Raji (cell line): Measurements from ENCODE around the gene ACO2.

Experiments
- POLR2A ChIP-seq: IDR thresholded peaks from 2 replicates; pipeline ENCODE4 v1.6.1; 2011; ENCODE audit warnings: low read depth, low read length, control low read depth; ENCODE audit not compliant: insufficient read depth

ACO2 gene

DNA sequence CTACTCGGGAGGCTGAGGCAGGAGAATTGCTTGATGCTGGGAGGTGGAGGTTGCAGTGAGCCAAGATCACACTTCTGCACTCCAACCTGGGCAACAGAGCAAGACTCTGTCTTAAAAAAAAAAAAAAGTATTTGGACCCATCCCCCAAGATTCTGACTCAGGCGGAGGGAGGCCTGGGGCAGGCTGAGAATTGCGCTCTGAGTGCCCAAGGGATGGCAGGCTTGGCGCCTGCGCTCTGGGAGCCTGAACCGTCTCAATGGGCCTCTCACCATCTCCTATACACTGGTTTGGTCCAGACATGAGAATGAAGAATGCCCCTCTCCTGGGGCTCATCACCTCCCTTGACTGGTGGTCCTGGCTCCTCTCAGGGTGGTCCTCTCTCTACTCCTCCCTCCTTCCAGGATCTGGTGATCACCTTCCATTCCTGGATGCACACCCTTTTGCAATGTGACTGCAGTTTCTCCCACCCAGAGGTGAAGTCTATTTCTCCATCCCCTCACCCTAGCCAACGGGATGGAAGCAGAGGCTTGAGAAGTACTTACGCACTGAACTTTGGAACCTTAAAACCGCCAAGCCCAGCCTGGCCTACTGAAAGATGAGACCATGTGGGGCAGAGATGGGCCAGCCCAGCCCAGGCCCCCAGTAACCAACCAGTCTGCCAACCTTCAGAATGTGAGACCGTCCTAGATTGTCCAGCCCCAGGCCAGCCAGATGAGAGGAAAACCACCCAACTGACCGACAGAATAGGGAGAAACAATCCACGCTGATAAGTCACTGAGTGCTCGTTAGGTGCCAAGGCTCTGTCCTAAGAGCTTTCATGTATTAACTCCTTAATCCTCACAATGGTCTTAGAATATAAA lies 70.5 kb downstream of the ACO2 start:
- no peak for TF ChIP-seq POLR2A

DNA sequence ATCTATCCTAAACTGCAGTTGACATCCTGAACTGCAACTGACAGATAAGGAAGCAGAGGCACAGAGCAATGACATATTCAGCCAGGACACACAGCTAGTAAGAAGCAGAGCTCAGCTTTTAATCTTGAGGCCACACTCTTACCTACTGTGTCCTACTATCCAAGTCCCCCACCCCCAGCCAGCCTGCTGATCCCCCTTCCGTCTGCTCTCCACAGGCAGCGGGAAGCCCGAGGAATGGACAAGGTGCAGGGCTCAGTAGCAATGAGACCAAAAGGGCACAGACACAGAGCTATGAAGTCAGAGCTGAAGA lies 71.0 kb downstream of the ACO2 start:
- no peak for TF ChIP-seq POLR2A

GRCh38 chr22:41540365-41540764 lies 71.4 kb downstream of the ACO2 start:
- TF ChIP-seq POLR2A = no peak

DNA sequence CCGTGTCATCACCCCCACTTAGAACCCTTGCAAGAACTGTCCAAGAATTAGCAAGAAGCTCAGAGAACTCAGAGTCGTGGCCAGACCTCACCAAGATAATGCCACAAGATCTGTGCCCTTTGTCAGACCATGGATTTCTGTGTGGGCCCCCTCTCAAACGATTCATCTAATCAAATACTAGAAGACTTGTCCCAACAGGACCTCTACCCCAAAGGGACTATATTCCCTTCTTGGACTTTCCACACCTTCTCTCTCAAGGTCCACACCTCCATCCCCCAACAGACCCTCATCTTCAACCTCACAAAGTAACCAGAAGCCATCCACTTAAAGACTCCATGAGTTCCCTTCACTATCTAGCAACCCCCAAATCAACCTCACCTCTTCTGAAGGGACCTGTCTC lies 72.6 kb downstream of the ACO2 start:
- no peak for TF ChIP-seq POLR2A

DNA sequence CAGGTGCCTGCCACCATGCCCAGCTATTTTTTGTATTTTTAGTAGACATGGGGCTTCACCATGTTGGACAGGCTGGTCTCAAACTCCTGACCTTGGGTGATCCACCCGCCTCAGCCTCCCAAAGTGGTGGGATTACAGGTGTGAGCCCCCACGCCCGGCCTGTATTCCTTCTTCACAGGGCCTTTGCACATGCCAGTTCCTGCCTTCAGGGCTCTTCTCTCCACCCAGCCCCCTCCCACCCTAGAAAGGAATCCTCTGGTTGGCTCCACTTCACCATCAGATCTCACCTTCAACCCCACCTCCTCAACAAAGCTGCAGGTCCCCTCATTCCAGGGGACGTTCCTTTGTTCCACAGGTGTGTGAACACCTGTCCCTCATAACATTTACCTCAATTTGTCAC lies 73.3 kb downstream of the ACO2 start:
- no peak for TF ChIP-seq POLR2A

- TF ChIP-seq POLR2A = peak; percentile 80
These were observed 75.1 kb downstream of the ACO2 start, which contains the start of gene POLR3H for GRCh38 chr22:41543854-41544670. TSS of gene POLR3H (minus strand) at chr22:41544470. CDS start at chr22:41544101, 369 bp downstream.

DNA sequence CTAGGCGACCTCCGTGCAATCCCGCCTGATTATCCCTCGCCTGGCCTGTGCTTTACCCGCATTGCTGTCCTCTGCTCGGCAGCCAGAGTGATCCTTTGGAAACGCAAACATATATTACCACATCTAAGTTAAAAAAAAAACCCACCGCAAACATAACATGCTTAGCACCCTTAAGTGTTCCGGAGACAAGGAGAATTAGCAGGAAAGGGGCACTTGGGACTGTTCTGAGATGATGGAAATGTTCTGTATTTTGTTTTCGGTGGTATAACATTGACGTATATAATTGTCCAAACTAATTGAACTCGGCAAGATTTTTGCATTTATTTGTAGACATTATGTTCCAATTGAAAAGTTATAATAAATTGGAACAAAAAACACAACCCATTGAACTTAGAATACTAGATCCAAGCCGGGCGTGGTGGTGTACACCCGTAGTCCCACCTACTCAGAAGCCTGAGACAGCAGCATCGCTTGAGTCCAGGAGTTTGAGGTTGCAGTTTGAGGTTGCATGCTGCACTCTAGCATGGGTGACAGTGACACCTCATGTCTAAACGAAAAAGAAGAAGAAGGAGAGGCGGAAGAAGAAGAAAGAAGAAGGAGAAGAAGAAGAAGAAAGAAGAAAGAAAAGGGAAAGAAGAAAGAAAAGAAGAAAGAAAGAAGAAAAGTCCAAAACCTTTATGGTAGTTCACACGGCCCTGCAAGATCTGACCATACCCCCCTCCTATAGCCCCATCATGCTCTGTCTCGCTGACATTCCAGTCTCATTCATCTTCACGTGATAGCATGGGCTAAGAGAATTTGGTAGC lies 76.0 kb downstream of the ACO2 start:
- TF ChIP-seq POLR2A = no peak; the same call in 1 of the 2 replicates

- no peak for TF ChIP-seq POLR2A
These were observed 79.9 kb downstream of the ACO2 start for GRCh38 chr22:41548830-41549211.

DNA sequence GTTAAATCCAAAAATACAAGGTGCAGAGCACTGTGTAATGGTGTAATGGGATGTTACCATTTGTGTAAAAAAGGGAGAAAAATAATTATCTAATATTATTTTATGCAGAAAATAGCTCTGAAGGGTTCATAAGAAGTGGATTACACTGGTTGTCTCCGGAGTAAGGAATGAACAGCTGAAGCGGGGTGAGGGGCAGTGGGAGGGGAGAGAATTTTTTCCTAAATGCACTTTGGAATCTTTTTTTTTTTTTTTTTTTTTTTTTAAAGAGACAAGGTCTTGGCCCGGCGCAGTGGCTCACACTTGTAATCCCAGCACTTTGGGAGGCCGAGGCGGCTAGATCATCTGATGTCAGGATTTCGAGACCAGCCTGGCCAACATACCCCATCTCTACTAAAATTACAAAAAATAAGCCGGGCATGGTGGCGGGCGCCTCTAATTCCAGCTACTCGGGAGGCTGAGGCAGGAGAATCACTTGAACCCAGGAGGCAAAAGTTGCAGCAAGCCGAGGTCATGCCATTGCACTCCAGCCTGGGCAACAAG lies 82.1 kb downstream of the ACO2 start:
- no peak for TF ChIP-seq POLR2A

DNA sequence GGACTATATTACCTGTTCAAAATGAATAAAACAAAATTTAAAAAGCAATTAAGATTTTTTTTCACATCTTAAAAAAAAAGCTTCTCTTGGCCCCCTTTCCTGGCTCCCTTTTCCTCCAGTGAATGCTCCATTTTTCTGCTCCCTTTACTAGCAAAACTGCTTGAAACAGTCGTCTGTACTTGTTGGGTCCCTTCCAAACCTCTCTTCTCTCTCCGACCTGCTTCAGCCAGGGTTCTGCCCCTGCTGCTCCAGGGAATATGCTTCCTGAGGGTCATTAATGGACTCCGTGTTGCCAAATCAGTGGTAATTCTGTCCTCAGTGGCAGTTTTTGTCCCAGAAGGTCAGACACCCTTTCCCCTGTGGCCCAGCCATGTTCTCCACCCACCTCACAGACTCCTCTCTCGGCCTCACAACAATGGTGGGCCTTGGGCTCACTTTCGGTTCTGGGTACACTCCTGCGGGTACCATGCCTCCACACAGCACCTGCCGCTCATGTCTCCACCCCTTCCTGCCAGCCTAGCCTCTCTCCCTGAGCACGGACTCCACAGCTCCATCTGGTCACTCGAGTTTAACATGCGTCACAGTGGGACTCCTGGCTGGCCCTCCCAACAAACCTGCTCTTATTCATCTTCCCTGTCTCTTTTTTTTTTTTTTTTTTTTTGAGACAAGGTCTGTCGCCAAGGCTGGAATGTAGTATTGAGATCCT lies 83.1 kb downstream of the ACO2 start:
- no peak for TF ChIP-seq POLR2A

GRCh38 chr22:41555325-41555982 lies 86.5 kb downstream of the ACO2 start:
- no peak for TF ChIP-seq POLR2A

DNA sequence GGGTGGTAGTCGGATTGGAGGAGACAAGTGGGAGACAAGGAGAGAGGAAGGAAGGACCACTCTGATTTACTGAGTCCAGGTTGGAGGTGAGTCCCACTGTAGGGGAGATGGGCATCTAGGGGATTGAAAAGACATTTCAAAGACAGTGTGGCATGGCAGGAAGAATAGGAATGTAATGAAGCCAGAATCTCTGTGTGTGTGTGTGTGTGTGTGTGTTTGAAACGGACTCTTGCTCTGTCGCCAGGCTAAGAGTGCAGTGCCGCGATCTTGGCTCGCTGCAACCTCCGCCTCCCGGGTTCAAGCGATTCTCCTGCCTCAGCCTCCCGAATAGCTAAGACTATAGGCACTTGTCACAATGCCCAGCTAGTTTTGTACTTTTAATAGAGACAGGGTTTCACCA lies 87.6 kb downstream of the ACO2 start:
- no peak for TF ChIP-seq POLR2A

DNA sequence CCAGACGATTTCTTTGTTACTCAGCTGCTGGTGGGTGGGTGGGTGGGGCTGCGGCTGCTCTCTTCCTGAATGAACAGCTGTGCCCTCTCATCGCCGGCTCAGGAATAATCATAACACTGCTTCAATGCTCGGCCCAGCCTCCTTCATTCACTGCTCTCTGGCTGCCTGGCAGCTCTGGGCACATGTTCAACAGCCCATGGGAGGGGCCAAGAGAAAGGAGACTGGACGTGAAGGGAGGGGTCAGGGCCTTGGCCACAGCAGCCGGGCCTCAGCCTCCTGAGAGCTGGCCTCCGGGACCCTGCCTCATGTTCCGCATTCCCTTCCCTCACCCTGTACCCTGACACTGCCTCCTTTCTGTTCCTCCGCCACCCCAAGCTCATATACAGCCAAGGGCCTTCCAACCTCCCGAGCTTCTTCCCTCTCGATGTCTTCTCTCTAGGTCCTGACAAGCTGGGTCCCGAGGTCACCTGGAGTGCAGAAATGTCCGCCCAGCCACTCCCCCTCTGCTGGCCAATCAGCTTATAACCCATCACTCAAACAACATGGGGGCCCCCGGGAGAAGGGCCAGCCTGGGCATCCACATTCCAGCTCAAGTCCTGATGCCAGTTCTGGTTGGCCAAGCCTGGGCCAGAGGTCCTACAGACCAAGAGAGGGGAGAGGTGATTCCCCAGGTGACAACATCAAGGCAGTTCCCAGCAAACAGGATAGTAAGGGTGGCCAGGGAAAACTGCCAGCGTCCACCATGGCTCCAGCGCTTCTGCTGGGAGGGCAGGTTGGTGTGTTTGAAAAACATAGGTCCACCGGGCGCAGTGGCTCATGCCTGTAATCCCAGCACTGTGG lies 88.7 kb downstream of the ACO2 start:
- no peak for TF ChIP-seq POLR2A

DNA sequence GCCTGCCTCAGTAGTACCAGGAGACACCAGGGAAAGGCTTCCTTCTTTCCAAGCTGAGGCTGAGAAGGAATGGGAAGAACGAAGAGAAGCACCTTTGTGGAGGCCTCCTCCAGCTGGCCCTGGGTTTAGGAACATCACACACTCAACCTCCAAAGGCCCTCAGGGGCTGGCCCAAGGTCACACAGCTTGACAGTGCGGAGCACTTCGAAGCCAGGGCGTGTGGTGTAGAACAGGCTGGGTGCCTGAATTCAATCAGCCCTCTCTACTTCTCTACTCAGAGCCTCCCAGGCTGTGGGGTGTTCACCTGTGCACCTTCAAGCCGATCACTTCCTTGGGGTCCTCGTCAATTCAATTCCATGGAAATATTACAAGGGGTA lies 91.2 kb downstream of the ACO2 start:
- TF ChIP-seq POLR2A = no peak

DNA sequence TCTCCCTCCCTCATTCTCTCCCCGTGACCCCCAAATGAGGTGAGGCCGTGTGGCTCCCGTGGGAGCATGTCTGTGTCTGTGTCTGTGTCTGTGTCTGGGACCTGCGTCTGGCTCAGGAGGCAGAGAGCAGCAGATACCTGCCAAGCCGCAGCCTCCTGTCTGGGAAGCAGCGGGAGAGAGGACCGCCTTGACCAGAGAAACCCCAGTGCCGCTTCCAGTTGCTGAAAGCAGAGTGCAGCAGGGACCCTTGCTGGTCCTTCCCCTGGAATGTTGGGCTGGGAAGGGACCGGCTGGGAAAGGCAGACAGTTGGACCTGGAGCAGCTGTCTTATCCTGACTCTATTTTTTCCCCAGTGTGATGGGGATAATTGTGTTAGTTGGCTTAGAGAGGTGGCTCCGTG lies 92.4 kb downstream of the ACO2 start:
- TF ChIP-seq POLR2A = no peak
